Activated CD8-positive, alpha-beta T cell treated with anti-CD3 and anti-CD28 coated beads for 36 hours (primary cell): ENCODE results near the gene ZSCAN31. TPM values are rescaled to one million over a fixed set of nuclear protein-coding genes. Genes with fewer than 3 reads are reported as not detected.

Experiments
- ATAC-seq: fragments of 200-7000 bp; cut with Tn5 transposase; one replicate; pipeline ENCODE4 v1.10.0; 2021; ENCODE audit warnings: mild to moderate bottlenecking, moderate library complexity
- CTCF ChIA-PET: fragments of 350-600 bp; sonication (Branson Sonifier 250); formaldehyde crosslinking; loops from one replicate; lab custom pipeline; 2021; ENCODE audit warnings: antibody characterized with exemption; lab: Charles Lee
- POLR2A ChIA-PET: fragments of 350-600 bp; sonication (Branson Sonifier 250); formaldehyde crosslinking; loops from one replicate; lab custom pipeline; 2021; ENCODE audit warnings: antibody characterized with exemption; lab: Charles Lee
- DNase-seq: peaks from one replicate; pipeline ENCODE4 v3.0.0-alpha.2; 2020
- H3K27ac Mint-ChIP-seq: one replicate; pipeline ENCODE4 v1.8.0; 2021; ENCODE audit warnings: mild to moderate bottlenecking, mixed read lengths
- H3K27me3 Mint-ChIP-seq: one replicate; pipeline ENCODE4 v1.8.0; 2021; ENCODE audit warnings: mixed read lengths
- H3K36me3 Mint-ChIP-seq: one replicate; pipeline ENCODE4 v1.8.0; 2021; ENCODE audit warnings: low read depth, mixed read lengths
- H3K4me1 Mint-ChIP-seq: one replicate; pipeline ENCODE4 v1.8.0; 2021; ENCODE audit warnings: low read depth, mixed read lengths
- H3K4me3 Mint-ChIP-seq: one replicate; pipeline ENCODE4 v1.8.0; 2021; ENCODE audit warnings: mild to moderate bottlenecking, moderate library complexity, mixed read lengths
- H3K9me3 Mint-ChIP-seq: one replicate; pipeline ENCODE4 v1.8.0; 2021; ENCODE audit warnings: mixed read lengths
- intact Hi-C: fragments of 100-400 bp; cut with micrococcal nuclease; formaldehyde crosslinking; loops from one replicate; pipeline ENCODE4 v1.10.0; 2022
- total RNA-seq, 2 experiments: library from RNA; stranded (reverse); gene quantifications; one replicate each; pipeline ENCODE4 v1.2.3, GENCODE V29; 2021
- TF ChIP-seq, protein P1 (sequence below): fragments of 200-600 bp; IDR thresholded peaks from one replicate; pipeline ENCODE4 v1.8.0; 2022; ENCODE audit warnings: antibody characterized with exemption, mild to moderate bottlenecking

ZSCAN31 gene
- total RNA-seq, 2 experiments from 2014 or later = 1.6 to 2.0 TPM

GRCh38 chr6:28280595-28281287, 55.2 kb downstream of the ZSCAN31 start:
- DNase-seq (no peak), ATAC-seq (no peak)
- TF ChIP-seq, protein P1, sequence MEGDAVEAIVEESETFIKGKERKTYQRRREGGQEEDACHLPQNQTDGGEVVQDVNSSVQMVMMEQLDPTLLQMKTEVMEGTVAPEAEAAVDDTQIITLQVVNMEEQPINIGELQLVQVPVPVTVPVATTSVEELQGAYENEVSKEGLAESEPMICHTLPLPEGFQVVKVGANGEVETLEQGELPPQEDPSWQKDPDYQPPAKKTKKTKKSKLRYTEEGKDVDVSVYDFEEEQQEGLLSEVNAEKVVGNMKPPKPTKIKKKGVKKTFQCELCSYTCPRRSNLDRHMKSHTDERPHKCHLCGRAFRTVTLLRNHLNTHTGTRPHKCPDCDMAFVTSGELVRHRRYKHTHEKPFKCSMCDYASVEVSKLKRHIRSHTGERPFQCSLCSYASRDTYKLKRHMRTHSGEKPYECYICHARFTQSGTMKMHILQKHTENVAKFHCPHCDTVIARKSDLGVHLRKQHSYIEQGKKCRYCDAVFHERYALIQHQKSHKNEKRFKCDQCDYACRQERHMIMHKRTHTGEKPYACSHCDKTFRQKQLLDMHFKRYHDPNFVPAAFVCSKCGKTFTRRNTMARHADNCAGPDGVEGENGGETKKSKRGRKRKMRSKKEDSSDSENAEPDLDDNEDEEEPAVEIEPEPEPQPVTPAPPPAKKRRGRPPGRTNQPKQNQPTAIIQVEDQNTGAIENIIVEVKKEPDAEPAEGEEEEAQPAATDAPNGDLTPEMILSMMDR = no peak
- Mint-ChIP-seq H3K4me3 (peak overlapping the region; percentile 83), H3K9me3 (no peaks in the 10 kb centered on the region), H3K27ac (no peak overlapping the region), H3K27me3 (peaks cover 10% of the 10 kb centered on the region), H3K4me1 (peaks cover 13% of the 10 kb centered on the region), H3K36me3 (peaks cover 18% of the 10 kb centered on the region)
- POLR2A ChIA-PET = no interaction called here
- intact Hi-C loops = no loop called here
- CTCF ChIA-PET = interaction anchor here (1.0 to 1.8 kb wide), 4 partner anchors 13 to 76 kb away, joined by 3 to 4 read pairs (median 3); partner anchors contain the start of gene ZSCAN26

GRCh38 chr6:28277746-28278145, 58.2 kb downstream of the ZSCAN31 start:
- Mint-ChIP-seq H3K27ac (no peak overlapping the region), H3K4me3 (no peak overlapping the region), H3K27me3 (peaks cover 7% of the 10 kb centered on the region), H3K36me3 (peaks cover 29% of the 10 kb centered on the region), H3K4me1 (peaks cover 19% of the 10 kb centered on the region), H3K9me3 (no peaks in the 10 kb centered on the region)
- TF ChIP-seq, protein P1 = no peak
- intact Hi-C loops = no loop called here
- CTCF ChIA-PET = interaction anchor here (0.8 kb wide), 1 partner anchor 78 kb away, joined by 4 read pairs; no protein-coding TSS in a partner anchor
- POLR2A ChIA-PET = interaction anchor here (1.1 kb wide), 1 partner anchor 24 kb away, joined by 3 read pairs; no protein-coding TSS in a partner anchor
- DNase-seq = no peak
- no peak for ATAC-seq

DNA sequence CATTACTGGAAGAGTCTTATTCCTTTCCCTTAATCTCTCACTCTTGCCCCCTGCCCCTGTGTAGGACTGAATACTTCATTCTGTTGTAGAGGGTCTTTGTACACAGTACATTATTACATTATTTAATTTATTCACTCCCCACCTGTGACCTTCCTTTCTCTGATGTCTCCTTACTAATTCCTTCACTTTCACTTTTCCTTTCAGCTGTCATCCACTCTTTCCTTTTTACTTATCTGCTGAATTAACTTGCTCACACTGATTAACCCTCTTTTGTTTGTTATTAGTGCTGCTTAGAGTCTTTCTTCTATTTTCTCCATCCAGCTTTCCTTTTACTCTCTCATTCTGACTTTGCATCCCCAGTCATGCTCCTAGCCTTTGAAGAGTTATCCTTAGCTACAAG, 61.1 kb downstream of the ZSCAN31 start:
- TF ChIP-seq, protein P1 = no peak
- H3K27ac Mint-ChIP-seq = peak overlapping the region; percentile 40
- peaks cover 36% of the 10 kb centered on the region for H3K36me3 Mint-ChIP-seq
- DNase-seq = no peak
- POLR2A ChIA-PET = interaction anchor here (0.6 kb wide), 1 partner anchor 24 kb away, joined by 3 read pairs; no protein-coding TSS in a partner anchor
- CTCF ChIA-PET = interaction anchor here (0.7 kb wide), 1 partner anchor 9 kb away, joined by 3 read pairs; no protein-coding TSS in a partner anchor
- no peak for ATAC-seq
- no peak overlapping the region for H3K4me3 Mint-ChIP-seq
- peaks cover 15% of the 10 kb centered on the region for H3K4me1 Mint-ChIP-seq
- H3K27me3 Mint-ChIP-seq = no peaks in the 10 kb centered on the region
- intact Hi-C loops = no loop called here
- H3K9me3 Mint-ChIP-seq = no peaks in the 10 kb centered on the region

Other genes with a start within 250 kb of the ZSCAN31 start
- gene ZSCAN16, start 211.5 kb downstream of the ZSCAN31 start, total RNA-seq = 1 to 10 TPM; 2.0 to 2.3 TPM
- gene ZKSCAN8, start 194.3 kb downstream of the ZSCAN31 start, total RNA-seq = 10 to 100 TPM; 18.9 to 20.3 TPM
- 1 to 10 TPM; 2.5 to 3.0 TPM for gene ZSCAN9, start 110.9 kb downstream of the ZSCAN31 start, total RNA-seq
- 1 to 10 TPM; 3.5 to 3.6 TPM for gene ZKSCAN4, start 83.9 kb downstream of the ZSCAN31 start, total RNA-seq
- gene NKAPL, start 76.9 kb downstream of the ZSCAN31 start, total RNA-seq = not detected
- 1 to 10 TPM; 3.6 to 3.8 TPM for gene ZSCAN26, start 69.0 kb downstream of the ZSCAN31 start, total RNA-seq
- gene PGBD1, start 54.6 kb downstream of the ZSCAN31 start, total RNA-seq = 1 to 10 TPM; 2.2 to 2.4 TPM
- gene ZKSCAN3, start 13.8 kb upstream of the ZSCAN31 start, total RNA-seq = 1 to 10 TPM; 2.3 to 3.0 TPM
- 1 to 10 TPM; 7.1 to 7.4 TPM for gene ZSCAN12, start 63.6 kb upstream of the ZSCAN31 start, total RNA-seq
- 1 to 10 TPM; 1.1 to 1.6 TPM for gene ZSCAN23, start 107.3 kb upstream of the ZSCAN31 start, total RNA-seq
- not detected for gene GPX6, start 179.6 kb upstream of the ZSCAN31 start, total RNA-seq
- not detected for gene GPX5, start 189.7 kb upstream of the ZSCAN31 start, total RNA-seq